HL-60/S4 treated with phorbol 12-myristate 13-acetate at 8.2 ng/mL for 4 days and 3 days (cell line): ENCODE results near the gene ATP5MK.
"Not testable (repeated sequence)": the region's sequence is repeated elsewhere in the genome, so short reads cannot be mapped to it uniquely, and the experiment has no call there.

Source experiments
- in situ Hi-C: fragments of 300-500 bp; cut with MboI; formaldehyde crosslinking; loops from 2 replicates; pipeline ENCODE4 v1.15.0; 2022; ENCODE audit warnings: low sequenced_read_pairs

ATP5MK gene

GRCh38 chr10:103396067-103396788, at the start of gene ATP5MK, which contains the start of gene PDCD11:
Gene ATP5MK (minus strand): TSS chr10:103396475. CDS start chr10:103392457, 4,018 bp downstream.
Gene PDCD11 (plus strand): TSS chr10:103396626. CDS start chr10:103398427, 1,801 bp downstream.
- in situ Hi-C loops, result no loop called here

- in situ Hi-C loops, result no loop called here
These were observed 49.1 kb upstream of the ATP5MK start for GRCh38 chr10:103445366-103445765.

GRCh38 chr10:103444478-103444877, 48.2 kb upstream of the ATP5MK start:
- in situ Hi-C loops, result no loop called here

GRCh38 chr10:103443475-103444185, 47.4 kb upstream of the ATP5MK start:
- in situ Hi-C loops, result no loop called here

- in situ Hi-C loops, result no loop called here
These were observed 45.8 kb upstream of the ATP5MK start for GRCh38 chr10:103442031-103442461.

GRCh38 chr10:103441611-103442010, 45.3 kb upstream of the ATP5MK start:
- in situ Hi-C loops, result no loop called here

GRCh38 chr10:103441206-103441605, 44.9 kb upstream of the ATP5MK start:
- in situ Hi-C loops, result no loop called here

GRCh38 chr10:103440416-103440815, 44.1 kb upstream of the ATP5MK start:
- in situ Hi-C loops, result no loop called here

GRCh38 chr10:103439776-103440175, 43.5 kb upstream of the ATP5MK start:
- in situ Hi-C loops, result no loop called here

- in situ Hi-C loops, result no loop called here
These were observed 37.6 kb upstream of the ATP5MK start for GRCh38 chr10:103433858-103434257.

GRCh38 chr10:103431902-103432301, 35.6 kb upstream of the ATP5MK start:
- in situ Hi-C loops, result no loop called here

- in situ Hi-C loops, result loop anchor here (10.0 kb wide), 1 partner anchor 55 kb away; no protein-coding TSS in a partner anchor
These were observed 33.4 kb upstream of the ATP5MK start for GRCh38 chr10:103429647-103430046.

GRCh38 chr10:103428989-103429643, 32.8 kb upstream of the ATP5MK start:
- in situ Hi-C loops, result loop anchor here (10.0 kb wide), 1 partner anchor 56 kb away; no protein-coding TSS in a partner anchor

- in situ Hi-C loops, result loop anchor here (10.0 kb wide), 1 partner anchor 57 kb away; no protein-coding TSS in a partner anchor
These were observed 31.6 kb upstream of the ATP5MK start for GRCh38 chr10:103427866-103428265.

GRCh38 chr10:103423748-103424147, 27.5 kb upstream of the ATP5MK start:
- in situ Hi-C loops, result loop anchor here (10.0 kb wide), 1 partner anchor 61 kb away; no protein-coding TSS in a partner anchor

- in situ Hi-C loops, result no loop called here
These were observed 22.8 kb upstream of the ATP5MK start for GRCh38 chr10:103419101-103419500.

GRCh38 chr10:103417601-103418000, 21.3 kb upstream of the ATP5MK start:
- in situ Hi-C loops, result no loop called here

- in situ Hi-C loops, result not testable (repeated sequence)
These were observed 20.8 kb upstream of the ATP5MK start for GRCh38 chr10:103417148-103417469.

- in situ Hi-C loops, result no loop called here
These were observed 20.3 kb upstream of the ATP5MK start for GRCh38 chr10:103416436-103417147.

GRCh38 chr10:103415581-103415980, 19.3 kb upstream of the ATP5MK start:
- in situ Hi-C loops, result no loop called here

- in situ Hi-C loops, result no loop called here
These were observed 17.3 kb upstream of the ATP5MK start for GRCh38 chr10:103413564-103413963.
